HG03439 (cell line): ENCODE data around the gene ENSA.
"Not testable (repeated sequence)": the region's sequence is repeated elsewhere in the genome, so short reads cannot be mapped to it uniquely, and the experiment has no call there.

ENCODE experiments used
- ATAC-seq: cut with Tn5 transposase; IDR thresholded peaks from one replicate; pipeline ENCODE4 v1.9.1; 2021; ENCODE audit warnings: mild to moderate bottlenecking, moderate library complexity; ENCODE audit not compliant: unreplicated experiment

ENSA gene

DNA sequence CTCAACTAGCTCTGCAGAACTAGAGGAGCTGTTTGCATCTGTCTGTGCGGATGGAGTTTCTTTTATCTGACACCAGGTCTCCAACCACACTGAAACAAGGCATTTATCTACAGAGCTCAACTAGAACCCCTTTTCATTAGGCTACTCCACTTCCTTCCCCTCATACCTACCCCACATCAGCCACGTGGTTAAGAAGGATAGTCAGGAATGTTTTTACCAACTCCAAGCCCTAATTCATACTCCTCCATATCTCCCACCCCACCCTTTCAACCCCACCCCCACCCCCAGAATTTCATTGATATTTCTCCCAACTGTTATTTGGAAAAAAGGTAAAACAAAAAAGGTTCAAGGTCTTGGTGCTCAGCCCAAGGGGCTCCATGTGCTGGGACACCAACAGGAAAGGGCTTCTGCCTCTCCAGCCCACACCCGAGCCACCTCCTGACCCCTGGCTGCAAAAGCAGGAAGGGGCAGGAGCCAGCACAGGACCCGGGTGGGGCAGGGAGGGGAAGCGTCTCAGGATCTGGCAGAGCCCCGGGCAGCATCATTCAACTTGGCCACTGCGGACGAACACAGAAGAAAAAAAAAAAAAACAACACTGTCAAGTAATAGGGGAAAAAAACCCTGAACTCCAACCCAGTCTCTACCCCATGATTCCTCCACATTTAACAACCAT lies 7.0 kb downstream of the ENSA start:
- no peak for ATAC-seq

DNA sequence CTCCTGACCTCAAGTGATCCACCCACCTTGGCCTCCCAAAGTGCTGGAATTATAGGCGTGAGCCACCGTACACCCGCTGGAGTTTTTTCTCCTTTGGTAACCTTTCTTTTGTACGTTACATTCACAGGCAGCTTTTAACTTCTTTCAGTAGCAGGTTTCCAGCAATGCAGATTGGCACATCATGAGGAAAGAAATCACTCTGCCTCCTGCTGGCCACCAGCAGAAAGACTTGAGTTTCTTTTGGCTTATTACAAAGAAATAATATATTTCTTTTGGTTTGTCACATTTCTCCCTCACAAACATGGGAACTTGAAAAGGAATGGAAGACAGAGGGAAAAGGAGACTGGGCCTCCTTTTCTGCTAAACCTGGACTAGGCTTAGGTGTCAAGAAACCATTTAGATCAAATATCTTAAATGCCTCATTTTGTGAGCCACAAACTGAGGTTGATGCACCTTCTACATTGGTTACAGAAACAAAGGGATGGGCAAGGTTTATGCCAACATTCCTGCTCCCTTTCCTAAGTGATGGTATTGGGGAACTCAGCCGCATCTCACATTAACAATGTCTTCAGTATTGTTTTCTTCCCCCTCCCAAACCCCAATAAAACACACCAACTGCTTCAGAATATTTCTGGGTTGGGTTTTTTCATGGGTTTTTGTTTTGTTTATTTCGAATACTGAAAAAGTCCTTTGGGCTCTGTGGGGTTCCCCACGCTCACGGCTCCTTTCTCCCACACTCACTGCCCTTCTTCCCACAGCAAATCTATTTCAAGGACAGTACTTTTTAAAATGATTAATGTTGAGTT lies 7.7 kb downstream of the ENSA start:
- no peak for ATAC-seq

DNA sequence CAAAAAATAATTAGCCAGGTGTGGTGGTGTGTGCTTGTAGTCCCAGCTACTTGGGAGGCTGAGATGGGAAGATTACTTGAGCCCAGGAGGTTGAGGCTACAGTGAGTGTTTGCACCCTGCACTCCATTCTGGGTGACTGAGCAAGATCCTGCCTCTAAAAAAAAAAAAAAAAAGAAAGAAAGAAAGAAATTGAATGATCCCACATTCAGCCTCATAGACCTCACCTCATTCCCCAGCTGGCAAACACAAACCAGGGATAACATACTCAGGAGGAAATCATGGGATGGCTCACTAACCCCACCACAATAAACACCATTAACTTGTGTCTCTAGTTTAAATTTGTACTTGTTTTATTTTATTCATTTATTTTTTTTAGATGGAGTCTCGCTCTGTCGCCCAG lies 8.5 kb downstream of the ENSA start:
- no peak for ATAC-seq

DNA sequence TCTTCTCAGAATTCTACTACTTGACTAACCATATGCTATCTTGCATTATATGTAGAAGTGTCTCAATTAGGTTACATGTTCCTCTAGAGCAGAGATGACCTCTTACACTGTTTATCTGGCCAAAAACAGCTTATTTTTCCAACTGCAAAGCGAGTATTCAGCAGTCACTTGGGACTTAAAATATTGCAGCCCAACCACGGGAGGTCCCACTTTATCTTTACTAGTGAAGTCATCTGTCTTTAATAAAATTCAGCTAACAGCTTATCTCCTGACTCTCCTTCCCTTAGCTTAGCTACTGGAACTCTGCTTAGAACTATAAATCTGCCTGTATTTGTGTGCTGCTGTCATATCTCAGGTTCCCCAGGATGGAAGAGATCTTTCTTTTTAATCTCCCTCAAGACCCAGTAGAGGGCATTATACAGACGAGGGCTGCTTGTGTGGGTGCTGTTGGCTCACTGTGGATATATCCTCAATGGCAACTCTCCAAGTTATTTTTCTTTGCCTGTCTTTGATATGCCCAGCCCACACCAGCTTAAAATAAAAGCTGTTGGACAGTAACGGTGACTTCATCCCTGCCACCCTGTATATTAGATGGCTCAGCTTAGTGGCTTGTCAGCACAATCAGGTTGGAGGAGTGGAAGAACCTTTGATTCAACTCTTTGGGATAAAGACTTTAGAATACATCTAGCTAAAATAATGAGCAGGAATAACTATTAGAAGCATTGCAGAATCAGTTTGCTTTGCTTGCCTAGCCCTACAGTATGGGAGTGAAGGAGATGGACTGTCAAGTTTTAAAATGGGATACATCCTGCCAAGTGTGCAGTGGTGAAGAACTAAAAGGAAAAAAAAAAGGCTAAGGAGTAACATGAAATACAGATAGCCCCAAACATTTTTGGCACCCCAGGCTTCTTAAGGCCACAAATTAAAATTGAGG lies 9.6 kb downstream of the ENSA start:
- ATAC-seq = no peak

DNA sequence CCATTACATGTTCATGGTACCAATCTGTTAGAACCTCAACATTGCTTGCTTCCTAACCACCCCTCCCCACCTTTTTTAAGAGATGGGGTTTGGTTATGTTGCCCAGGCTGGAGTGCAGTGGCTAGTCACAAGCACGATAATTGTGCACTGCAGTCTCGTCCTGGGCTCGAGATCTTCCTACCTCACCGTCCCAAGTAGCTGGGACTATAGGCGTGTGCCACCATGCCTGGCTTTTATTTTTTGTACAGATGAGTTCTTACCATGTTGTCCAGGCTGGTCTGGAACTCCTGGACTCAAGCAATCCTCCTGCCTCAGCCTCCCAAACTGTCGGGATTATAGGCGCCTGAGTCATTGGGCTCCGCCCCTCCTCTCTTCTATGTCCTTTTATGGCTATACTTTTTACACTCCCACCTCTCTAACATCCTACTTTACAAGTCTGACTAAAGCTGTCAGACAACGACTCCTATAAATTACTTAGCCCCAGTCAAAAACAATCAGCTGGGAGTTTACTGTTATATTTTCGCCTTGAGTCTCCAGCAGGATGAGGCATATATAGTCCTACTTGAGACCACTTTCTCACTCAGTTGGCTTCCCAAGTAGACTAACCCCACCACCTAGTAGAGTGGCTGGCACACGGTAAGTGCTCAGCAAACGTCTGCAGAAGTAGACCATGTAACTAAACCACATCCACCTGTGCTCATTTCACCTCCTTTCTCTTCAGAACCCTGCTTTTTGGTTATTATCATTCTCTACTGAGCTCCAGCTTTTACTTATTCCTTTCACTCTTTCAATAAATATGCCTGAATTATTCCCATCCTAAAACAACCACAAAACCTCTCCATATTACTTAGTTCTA lies 13.8 kb downstream of the ENSA start:
- ATAC-seq = no peak

DNA sequence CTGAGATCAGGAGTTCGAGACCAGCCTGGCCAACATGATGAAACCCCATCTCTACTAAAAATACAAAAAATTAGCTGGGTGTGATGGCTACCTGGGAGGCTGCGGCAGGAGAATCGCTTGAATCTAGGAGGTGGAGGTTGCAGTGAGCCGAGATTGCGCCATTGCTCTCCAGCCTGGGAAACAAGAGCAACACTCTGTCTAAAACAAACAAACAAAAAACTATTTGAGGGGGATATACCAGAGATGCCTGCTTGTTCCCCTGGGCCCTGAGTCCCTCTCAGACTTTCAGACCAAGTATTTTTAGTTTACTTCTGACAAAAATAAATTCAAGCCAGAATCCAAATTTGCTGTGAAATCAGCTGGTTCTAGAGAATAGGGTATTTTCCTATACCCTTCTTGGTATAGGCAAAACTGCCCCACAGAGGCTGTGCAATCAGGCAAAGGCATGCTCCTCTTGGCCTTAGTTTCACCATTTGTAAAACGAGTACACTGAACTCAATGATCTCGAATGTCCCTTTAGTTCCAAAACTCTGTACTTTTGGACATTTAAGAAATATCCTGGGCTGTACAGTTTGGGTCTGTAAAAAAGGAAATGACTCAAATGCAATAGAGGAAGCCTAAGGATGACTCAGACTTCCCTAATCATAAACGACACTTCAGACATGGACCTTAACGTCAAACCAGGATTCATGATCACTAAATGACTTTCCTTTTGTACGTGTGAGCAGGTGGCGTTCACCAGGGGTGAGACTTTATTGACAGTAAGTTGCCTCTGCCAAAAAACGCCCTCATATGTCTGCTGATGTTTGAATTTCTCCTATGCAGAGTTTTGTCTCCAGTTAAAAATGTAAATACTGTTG lies 16.1 kb downstream of the ENSA start:
- peak; percentile 35 for ATAC-seq

DNA sequence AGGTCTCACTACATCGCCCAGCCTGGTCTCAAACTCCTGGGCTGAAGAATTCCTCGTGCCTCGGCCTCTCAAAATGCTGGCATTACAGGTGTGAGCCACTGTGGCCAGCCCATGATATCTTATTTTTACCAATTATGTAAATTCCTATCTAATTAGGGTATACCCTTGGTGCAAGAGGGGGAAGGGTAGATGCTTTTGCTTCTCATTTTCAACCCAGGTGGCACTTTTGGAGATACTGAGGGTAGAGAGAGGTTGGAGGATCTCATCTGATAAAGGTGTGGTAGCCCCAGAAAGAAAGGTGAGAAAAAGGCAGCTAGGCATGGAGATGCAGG lies 17.4 kb downstream of the ENSA start:
- peak; percentile 20 for ATAC-seq

DNA sequence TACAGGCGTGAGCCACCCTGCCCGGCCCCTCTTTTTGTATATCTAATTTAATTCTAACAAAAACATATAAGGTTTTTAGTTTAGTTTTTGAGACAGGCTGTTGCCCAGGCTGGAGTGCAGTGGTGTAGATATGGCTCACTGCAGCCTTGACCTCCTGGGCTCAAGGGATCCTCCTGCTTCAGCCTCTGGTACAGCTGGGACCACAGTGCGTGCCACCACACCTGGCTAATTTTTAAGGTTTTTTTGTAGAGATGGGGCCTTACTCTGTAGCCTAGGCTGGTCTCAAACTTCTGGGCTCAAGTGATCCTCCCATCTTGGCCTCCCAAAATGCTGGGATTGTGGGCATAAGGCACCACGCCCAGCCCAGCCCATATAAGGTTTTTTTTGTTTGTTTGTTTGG lies 18.8 kb downstream of the ENSA start:
- ATAC-seq = no peak

DNA sequence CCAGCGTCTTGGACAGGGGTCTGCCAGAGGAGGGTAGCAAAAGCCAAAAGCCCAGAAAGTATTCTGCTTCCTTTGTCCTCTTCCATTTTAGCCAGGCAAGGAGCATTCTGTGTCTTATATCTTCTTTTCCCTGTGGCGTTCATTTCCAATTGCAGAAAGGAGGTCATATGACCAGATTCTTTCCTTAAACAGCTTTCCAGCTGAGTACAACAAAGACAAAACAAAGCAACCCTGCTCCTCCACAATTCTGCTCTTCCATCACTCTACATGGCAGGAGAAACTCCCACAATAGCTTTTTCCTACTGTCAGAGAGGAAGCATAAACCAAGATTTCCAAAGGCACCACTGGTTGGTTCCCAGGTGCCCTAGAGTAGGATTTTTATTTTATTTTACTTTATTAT lies 19.7 kb downstream of the ENSA start:
- ATAC-seq = no peak

DNA sequence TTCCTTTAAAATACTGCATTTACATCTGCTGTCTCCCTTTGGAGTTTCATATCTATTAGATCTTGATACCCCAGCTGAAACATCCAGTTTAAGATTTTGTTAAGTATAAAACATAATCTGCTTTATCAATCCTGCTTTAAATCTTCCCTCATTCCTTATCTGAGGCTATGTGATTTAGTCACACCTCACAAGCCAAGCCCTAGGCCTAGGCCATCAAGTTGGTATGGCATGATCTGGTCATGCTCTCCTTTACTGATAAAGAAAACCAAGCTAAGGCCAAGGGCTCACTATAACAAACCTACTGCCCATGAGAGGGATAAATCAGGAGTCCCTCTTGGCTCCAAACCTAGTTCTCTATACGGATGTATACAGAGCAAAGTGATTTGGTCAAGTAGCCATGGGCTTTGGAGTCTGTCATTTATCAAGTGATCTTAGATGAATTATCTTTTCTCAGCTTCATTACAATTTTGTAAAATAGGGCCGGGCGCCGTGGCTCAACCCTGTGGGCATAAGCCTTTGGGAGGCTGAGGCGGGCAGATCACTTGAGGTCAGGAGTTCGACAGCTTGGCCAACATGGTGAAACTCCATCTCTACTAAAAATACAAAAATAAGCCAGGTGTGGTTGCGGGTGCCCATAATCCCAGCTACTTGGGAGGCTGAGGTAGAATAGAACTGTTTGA lies 22.8 kb downstream of the ENSA start:
- no peak for ATAC-seq

DNA sequence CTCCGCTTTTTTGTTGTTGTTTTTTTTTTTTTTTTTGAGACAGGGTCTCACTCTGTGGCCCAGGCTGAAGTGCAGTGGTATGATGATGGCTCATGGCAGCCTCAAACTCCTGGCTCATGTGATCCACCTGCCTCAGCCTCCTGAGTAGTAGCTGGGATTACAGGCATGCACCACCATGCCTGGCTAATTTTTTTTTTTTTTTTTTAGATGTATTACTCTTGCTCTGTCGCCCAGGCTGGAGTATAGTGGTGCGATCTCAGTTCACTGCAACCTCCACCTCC lies 24.0 kb downstream of the ENSA start:
- ATAC-seq = not testable (repeated sequence)

DNA sequence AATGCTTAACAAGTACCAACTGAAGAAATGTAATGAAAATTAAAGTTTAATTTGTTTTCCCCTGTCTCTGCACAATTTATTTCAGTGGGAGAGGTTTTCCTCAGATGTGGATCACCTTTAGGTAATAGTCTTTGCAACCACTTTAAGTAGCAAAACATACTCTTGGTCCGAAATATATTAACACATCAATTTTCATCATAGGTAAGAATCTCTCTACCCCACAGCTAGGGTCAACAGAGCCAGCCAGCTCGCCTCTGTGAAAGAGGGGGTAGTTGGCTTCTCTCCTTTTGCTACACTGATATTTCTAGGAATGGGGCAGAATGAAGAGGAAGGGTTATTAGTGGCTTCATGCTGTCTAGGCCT lies 25.2 kb downstream of the ENSA start:
- ATAC-seq = no peak

DNA sequence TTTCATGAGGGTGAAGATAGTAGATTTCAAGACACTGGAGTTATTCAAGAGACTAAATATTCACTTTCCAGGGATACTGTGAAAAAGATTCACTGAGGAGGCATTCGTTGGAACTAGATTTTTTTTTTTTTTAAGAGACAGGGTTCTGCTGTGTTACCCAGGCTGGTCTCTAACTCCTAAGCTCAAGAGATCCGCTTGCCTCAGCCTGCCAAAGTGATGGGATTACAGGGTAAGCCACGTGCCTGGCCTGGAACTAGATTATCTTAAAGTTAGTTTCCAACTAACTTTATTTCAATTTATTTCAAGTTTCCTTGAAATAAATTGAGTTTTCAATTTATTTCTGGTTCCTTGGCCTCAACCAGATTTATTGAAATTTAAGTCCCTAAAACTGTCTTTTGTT lies 25.7 kb downstream of the ENSA start:
- no peak for ATAC-seq

DNA sequence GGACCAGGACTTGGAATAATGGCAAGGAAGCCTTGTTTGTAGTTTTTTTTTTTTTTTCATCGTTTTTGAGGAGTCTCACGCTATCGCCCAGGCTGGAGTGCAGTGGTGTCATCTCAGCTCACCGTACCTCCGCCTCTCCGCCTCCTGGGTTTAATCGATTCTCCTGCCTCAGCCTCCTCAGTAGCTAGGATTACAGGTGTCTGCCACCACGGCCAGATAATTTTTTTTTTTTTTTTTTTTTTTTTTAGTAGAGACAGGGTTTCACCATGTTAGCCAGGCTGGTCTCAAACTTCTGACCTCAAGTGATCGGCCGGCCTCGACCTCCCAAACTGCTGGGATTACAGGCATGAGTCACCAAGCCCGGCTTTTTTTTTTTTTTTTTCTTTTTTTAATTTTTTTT lies 27.0 kb downstream of the ENSA start:
- not testable (repeated sequence) for ATAC-seq

DNA sequence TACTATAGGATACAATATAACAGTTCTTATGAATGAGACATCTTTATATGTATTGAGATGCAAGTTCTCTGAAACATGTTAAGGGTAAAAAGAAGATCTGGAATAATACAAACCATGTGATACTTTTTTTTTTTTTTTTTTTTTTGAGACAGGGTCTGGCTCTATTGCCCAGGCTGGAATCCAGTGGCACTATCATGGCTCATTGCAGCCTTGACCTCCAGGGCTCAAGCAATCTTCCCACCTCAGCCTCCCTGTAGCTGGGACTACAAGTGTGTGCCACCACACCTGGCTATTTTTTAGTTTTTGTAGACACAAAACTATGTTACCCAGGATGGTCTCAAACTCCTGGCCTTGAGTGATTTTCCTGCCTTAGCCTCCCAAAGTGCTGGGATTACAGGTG lies 27.9 kb downstream of the ENSA start:
- ATAC-seq = no peak

DNA sequence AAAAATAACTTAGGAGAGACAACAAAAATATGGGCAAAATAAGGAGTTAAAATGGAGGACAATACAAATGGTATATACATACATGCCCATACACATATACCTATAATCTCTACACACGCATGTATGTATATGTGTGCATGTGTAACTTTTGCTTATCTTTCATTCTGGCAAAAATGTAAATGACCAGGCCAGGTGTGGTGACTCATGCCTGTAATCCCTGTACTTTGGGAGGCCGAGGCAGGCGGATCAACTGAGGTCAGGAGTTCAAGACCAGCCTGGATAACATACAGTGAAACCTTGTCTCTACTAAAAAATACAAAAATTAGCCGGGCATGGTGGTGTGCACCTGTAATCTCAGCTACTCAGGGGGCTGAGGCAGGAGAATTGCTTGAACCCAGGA lies 31.1 kb downstream of the ENSA start:
- ATAC-seq = not testable (repeated sequence)

DNA sequence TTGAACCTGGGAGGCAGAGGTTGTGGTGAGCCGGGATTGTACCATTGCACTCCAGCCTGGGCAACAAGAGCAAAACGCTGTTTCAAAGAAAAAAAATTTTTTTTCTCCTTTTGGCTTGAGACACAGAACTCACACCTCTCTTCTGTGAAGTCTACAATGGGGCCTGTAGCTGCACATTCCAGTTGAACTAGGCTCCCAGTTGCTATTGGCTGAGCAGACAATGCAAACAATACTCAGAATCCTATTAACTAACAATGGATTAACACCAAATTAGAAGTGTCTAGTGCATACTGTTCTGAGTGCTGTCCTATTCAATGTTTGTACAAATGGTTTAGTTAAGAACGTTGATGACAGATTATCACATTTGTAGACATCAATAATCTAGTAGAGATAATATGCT lies 32.4 kb downstream of the ENSA start:
- no peak for ATAC-seq

DNA sequence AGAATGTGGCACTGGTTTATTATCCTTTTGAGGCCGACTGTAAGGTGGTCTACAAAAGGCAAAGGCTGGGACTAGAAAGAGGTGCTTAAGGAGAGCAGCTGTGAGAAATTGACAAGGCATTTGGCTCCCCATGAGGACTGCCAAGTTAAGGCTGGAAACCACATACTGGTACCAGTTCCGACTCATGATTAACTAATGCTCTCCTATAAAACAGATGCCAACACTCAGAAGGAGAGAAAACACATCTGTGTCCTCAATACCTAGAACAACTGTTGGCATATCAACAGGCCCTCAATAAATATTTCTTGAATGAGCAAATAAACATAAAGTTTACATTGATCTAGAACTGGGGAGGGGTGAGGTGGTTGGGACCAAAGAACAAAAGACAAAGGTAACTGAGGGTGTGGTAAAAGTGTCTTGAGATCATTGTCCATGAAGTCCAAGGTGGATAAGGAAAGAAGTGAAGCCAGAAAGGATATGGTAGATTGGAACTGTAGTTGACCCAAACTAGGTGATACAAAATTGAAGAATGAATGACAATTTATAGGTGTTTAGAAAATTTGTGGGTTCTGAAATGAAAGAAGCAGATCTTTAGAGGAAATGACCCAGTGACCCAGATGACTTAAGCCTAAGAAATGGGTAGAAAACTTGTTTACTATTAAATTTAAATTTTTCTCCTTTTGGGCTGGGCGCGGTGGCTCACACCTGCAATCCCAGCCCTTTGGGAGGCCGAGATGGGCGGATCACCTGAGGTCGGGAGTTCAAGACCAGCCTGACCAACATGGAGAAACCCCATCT lies 33.1 kb downstream of the ENSA start:
- ATAC-seq = no peak

DNA sequence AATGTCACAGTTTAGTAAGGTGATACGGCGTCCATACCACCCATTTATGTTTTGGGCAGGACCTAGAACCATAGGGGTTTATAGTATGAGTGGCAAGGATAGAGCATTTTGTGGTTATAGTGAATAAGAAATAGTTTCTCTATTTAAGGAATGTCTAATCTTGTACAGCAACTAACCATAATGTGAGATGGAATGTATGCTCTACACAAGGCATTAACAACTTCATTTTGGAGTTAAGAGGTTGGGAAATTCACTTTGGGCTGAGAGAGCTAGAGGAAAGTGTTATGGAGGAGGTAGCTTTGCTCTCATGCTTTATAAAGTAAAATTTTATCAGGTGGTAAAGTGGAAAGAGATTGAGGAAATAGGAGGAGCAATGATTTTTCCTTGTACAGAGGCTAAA lies 47.0 kb downstream of the ENSA start:
- no peak for ATAC-seq
